ENCODE measurements around the gene FSTL1.

DNA sequence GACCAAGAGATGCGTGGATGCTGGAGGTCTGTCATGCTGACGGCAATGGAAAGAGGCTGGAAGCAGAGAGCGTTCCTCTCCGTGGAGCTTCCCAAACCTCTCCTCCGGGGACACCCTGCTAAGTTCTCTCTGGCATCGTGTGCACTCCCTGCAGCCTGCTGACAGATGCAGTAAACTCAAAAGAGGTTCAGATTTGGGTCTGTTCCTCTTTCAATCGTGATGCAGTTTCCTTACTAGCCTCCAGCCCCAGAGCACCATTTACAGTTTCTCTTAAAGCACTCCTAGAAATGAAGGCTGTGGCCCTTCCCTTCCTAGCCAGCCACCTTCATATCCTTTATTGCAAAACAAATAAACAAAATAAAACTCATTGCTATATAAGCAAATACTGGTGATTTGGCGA is 54.3 kb downstream of the FSTL1 start:
- TF ChIP-seq, protein P1, sequence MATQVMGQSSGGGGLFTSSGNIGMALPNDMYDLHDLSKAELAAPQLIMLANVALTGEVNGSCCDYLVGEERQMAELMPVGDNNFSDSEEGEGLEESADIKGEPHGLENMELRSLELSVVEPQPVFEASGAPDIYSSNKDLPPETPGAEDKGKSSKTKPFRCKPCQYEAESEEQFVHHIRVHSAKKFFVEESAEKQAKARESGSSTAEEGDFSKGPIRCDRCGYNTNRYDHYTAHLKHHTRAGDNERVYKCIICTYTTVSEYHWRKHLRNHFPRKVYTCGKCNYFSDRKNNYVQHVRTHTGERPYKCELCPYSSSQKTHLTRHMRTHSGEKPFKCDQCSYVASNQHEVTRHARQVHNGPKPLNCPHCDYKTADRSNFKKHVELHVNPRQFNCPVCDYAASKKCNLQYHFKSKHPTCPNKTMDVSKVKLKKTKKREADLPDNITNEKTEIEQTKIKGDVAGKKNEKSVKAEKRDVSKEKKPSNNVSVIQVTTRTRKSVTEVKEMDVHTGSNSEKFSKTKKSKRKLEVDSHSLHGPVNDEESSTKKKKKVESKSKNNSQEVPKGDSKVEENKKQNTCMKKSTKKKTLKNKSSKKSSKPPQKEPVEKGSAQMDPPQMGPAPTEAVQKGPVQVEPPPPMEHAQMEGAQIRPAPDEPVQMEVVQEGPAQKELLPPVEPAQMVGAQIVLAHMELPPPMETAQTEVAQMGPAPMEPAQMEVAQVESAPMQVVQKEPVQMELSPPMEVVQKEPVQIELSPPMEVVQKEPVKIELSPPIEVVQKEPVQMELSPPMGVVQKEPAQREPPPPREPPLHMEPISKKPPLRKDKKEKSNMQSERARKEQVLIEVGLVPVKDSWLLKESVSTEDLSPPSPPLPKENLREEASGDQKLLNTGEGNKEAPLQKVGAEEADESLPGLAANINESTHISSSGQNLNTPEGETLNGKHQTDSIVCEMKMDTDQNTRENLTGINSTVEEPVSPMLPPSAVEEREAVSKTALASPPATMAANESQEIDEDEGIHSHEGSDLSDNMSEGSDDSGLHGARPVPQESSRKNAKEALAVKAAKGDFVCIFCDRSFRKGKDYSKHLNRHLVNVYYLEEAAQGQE (IDR thresholded peaks at IDR 0.05; ENCODE audit: insufficient replicate concordance, low read depth): no peak
- TF ChIP-seq SPI1 (IDR thresholded peaks at IDR 0.05; ENCODE audit: borderline replicate concordance, low read depth) (peak; percentile 13; the same call in 1 of the 2 replicates), POLR2AphosphoS5 (IDR thresholded peaks at IDR 0.05; ENCODE audit: low read depth) (no peak)
